ENCODE measurements around the gene MCRS1.

The MCRS1 gene

DNA sequence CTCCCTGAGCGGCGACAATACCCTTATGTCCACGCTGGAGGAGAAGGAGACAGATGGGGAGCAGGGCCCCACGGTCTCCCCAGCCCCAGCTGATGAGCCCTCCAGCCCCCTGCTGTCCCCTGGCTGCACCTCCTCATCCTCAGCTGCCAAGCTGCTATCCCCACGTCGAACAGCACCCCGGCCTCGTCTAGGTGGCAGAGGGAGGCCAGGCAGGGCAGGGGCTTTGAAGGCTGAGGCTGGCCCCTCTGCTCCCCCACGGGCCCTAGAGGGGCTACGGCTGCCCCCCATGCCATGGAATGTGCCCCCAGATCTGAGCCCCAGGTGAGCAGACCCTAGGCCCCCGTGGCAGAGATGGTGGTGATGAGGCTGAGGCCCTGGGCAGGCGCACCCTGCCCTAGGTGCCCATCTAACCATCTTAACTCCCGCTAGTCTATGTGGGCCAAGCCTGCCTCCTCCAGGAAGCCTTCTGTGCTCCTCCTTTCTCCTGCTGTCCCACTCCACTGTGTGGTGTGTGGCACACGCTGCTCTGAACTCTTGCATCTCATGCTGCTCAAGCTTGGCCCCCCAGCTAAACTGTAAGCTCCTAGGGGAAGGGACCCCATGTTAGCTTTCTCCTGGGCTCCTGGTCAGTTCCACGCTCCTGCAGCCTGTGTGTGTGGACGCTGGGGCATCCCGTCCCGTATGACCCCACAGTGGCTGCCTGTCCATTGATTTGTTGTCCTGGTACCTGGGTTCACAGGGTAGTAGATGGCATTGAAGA, 12.1 kb downstream of the MCRS1 start:
- TF ChIP-seq, protein P1, sequence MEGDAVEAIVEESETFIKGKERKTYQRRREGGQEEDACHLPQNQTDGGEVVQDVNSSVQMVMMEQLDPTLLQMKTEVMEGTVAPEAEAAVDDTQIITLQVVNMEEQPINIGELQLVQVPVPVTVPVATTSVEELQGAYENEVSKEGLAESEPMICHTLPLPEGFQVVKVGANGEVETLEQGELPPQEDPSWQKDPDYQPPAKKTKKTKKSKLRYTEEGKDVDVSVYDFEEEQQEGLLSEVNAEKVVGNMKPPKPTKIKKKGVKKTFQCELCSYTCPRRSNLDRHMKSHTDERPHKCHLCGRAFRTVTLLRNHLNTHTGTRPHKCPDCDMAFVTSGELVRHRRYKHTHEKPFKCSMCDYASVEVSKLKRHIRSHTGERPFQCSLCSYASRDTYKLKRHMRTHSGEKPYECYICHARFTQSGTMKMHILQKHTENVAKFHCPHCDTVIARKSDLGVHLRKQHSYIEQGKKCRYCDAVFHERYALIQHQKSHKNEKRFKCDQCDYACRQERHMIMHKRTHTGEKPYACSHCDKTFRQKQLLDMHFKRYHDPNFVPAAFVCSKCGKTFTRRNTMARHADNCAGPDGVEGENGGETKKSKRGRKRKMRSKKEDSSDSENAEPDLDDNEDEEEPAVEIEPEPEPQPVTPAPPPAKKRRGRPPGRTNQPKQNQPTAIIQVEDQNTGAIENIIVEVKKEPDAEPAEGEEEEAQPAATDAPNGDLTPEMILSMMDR (IDR thresholded peaks at IDR 0.05; ENCODE audit: insufficient read depth, low read depth, low read length, missing control alignments) = no peak
- no peak overlapping the region for H3K4me3 ChIP-seq (ENCODE audit: low read length)
- DNase-seq (ENCODE audit: low read depth) = no peak

DNA sequence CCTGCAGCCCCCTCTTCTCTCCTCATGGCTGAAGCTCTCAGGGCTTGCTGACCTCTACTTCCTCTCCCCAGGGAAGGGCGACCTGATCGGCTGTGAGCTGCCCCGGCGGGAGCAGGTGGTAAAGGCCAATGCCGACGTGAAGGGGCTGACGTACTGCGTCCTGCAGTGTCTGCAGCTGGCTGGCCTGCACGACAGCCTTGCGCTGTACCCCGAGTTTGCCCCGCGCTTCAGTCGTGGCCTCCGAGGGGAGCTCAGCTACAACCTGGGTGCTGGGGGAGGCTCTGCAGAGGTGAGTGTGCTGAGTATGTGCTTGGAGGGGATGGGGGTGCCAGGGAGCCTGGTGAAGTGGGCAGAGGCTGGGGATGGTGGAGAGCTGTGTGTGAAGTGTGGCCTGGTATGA, 13.7 kb downstream of the MCRS1 start:
- no peak for DNase-seq (ENCODE audit: low read depth)
- no peak overlapping the region for H3K4me3 ChIP-seq (ENCODE audit: low read length)
- TF ChIP-seq, protein P1 (IDR thresholded peaks at IDR 0.05; ENCODE audit: insufficient read depth, low read depth, low read length, missing control alignments) = no peak

DNA sequence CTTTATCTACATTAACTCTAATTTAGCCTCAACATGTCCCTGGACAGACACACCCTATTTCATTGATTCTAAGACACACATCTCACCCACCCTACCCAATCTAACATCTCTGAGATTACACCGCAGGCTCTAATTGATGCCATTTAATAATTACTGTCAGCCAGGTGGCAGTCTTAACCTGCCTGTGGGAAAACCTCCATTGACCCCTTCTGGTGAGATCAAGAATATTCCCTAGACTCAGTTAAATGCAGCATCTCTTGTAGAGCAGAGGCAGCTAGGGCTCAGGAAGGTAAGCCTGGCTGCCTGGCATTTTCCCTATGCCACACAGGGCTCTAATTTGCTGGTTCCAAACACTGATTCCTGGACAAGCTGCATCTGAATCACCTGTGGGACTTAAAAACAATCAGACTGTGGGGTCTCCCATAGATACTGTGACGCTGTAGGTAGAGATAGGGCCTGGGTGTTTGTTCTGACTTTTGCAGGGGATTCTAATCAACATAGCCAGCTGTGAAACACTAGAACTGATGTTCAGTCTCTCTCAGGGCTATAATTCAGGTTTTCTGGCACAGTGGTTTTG, 14.3 kb downstream of the MCRS1 start:
- TF ChIP-seq, protein P1 (IDR thresholded peaks at IDR 0.05; ENCODE audit: insufficient read depth, low read depth, low read length, missing control alignments) = peak; percentile 82
- DNase-seq (ENCODE audit: low read depth) = peak; percentile 70
- H3K4me3 ChIP-seq (ENCODE audit: low read length) = no peak overlapping the region

DNA sequence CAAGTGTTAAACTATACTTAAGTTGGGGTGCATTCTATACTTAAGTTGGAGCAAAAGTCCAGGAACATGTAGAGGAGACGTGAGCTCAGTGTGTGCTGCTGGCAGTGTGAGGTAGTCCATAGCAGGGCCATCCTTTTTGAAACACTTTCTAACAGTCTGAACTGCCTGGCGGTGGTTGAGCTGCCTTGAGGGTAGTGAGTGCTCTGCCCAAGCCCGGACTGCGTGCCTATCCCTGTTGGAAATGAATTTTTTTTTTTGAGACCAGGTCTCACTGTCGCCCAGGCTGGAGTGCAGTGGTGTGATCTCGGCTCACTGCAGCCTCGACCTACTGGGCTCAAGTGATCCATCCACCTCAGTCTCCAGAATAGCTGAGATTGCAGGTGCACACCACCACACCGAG, 15.0 kb downstream of the MCRS1 start:
- TF ChIP-seq, protein P1 (IDR thresholded peaks at IDR 0.05; ENCODE audit: insufficient read depth, low read depth, low read length, missing control alignments) = no peak
- DNase-seq (ENCODE audit: low read depth) = no peak
- no peak overlapping the region for H3K4me3 ChIP-seq (ENCODE audit: low read length)

DNA sequence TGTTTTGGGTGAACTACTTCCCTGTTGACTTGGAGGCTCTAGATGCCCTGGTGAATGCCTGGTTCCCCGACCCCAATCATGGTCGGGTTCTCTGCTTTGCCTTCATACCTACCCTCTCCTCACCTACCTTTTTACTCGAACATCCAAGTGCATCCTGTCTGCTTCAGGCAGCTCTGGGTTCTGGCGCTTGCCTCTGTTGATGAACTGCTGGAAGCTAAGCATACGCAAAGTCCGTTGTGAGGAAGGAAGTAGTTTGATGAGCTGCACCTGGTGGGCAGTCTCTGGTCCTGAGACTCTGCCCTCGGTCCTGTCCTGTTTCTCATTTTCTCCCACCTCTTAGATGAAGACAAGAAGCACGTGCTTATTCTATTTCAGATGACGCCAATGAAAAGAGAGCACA, 15.5 kb downstream of the MCRS1 start:
- H3K4me3 ChIP-seq (ENCODE audit: low read length) = no peak overlapping the region
- TF ChIP-seq, protein P1 (IDR thresholded peaks at IDR 0.05; ENCODE audit: insufficient read depth, low read depth, low read length, missing control alignments) = no peak
- DNase-seq (ENCODE audit: low read depth) = no peak

DNA sequence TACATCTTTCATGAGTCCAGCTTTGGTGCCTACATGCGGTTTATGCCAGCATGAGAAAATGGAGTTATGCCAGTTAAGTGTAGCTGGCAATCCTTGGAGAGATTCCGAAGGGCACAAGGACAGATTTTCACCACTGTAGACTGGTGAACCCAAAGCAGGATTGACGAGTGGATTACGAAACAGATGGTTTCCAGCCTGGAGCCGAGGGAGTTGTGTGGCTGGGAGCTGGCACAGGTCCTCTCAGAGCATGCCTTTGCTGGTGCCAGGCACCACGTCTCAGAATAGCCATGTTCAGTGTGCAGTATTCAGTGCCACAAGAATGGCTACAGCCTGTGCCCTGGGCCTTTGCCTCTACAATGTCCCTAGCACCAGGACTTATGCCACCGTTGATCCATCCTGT, 15.9 kb downstream of the MCRS1 start:
- TF ChIP-seq, protein P1 (IDR thresholded peaks at IDR 0.05; ENCODE audit: insufficient read depth, low read depth, low read length, missing control alignments) = no peak
- peak; percentile 73 for DNase-seq (ENCODE audit: low read depth)
- H3K4me3 ChIP-seq (ENCODE audit: low read length) = no peak overlapping the region
